Lower leg skin (tissue), 3 donors: ENCODE results near the gene ITPKB.

Source experiments
- POLR2A ChIP-seq, 2 donors: fragments of 450-650 bp; IDR thresholded peaks; one replicate each; pipeline ENCODE4 v1.6.1; 2016 to 2017; ENCODE audit warnings: antibody characterized with exemption in 2 of 2, mild to moderate bottlenecking in 1 of 2, moderate library complexity in 1 of 2
- TF ChIP-seq, protein P1 (sequence below), 3 donors: fragments of 450-650 bp; IDR thresholded peaks; one replicate each; pipeline ENCODE4 v1.5.1; 2016; ENCODE audit warnings: antibody characterized with exemption in 3 of 3, mild to moderate bottlenecking in 3 of 3, moderate library complexity in 2 of 3

DNA sequence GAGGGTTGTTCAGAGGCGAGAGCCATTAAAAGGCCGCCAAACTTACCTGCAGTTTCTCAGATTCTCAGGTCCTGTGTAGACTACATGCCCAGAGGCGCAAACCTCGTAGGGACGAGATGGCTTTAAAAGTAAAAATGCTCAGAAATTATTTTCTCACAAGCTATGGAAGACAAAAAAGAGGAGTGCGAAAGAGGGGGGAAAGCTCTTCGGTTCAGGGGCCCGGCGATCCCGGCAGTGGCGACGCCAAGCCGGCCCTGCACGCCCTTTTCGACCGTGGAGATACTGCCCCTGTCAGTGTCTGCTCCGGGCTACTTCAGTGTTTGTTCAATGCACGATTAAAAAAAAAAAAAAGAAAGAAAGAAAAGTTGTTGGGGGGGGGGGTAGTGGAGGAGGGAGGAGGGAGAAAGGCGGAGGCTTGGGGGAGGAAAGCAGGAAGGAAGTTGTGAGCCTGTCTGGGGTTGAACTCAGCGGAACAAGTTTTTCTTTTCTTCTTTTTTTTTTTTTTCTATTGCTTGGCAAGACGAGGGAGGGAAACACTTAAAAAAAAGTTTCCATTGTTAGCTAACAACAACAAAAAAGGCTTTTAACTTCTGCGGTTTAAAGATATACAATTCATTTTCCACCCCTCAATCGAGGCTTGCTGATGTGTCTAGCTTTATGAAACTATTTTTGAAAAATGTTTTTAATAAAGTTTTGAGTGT, at the start of gene ITPKB:
- TF ChIP-seq, protein P1, sequence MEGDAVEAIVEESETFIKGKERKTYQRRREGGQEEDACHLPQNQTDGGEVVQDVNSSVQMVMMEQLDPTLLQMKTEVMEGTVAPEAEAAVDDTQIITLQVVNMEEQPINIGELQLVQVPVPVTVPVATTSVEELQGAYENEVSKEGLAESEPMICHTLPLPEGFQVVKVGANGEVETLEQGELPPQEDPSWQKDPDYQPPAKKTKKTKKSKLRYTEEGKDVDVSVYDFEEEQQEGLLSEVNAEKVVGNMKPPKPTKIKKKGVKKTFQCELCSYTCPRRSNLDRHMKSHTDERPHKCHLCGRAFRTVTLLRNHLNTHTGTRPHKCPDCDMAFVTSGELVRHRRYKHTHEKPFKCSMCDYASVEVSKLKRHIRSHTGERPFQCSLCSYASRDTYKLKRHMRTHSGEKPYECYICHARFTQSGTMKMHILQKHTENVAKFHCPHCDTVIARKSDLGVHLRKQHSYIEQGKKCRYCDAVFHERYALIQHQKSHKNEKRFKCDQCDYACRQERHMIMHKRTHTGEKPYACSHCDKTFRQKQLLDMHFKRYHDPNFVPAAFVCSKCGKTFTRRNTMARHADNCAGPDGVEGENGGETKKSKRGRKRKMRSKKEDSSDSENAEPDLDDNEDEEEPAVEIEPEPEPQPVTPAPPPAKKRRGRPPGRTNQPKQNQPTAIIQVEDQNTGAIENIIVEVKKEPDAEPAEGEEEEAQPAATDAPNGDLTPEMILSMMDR (IDR thresholded peaks at IDR 0.05) = no peak
- TF ChIP-seq POLR2A (IDR thresholded peaks at IDR 0.05) = no peak
